Measurements from ENCODE around the gene EIF2S3.
A peak's percentile ranks its signal among the peaks of the same experiment; 100 is the strongest.
"Not testable (repeated sequence)": the region's sequence is repeated elsewhere in the genome, so short reads cannot be mapped to it uniquely, and the experiment has no call there.

Gene EIF2S3

DNA sequence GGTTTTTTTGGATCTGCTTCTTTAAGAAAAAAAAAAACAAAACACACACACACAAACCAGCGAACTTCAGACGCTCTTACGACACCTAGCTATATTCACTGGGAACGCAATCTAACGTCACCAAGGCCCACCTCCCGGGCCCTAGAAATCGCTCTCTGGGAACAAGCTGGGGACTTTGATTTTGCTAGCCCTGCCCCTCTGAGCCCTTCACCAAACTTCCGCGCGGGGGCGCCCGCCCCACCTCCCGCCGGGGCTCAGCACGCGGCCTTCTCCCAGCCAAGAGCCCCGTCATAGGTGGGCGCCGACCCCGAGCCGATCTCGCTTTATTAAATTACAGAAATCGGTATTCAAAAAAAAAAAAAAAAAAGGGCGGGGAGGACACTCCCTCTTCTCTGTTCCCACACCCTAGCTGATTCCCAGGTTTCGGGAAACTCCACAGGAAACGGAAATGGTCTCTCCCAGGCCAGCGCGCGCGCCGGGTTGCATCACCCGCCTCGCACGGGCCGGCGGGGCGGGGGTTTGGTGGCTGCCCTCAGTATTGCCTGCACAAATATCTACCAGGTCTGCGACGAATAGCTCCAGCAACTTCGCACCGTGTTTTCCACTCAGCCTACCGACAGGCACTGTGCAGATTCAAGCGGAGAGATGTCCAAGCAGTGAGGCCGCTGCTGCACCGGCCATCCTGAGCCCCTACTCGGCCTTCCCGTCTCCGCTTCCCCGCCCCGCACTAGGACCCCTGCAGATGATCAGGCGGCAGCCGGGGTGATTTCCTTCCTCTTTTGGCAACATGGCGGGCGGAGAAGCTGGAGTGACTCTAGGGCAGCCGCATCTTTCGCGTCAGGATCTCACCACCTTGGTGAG lies at the start of gene EIF2S3:
Gene EIF2S3 (plus strand): TSS at position 775 of the 861 bp plus-strand sequence. CDS start 13 bp downstream, at position 788.
- peak; percentile 92 for DNase-seq (ENCODE audit: low read depth)

DNA sequence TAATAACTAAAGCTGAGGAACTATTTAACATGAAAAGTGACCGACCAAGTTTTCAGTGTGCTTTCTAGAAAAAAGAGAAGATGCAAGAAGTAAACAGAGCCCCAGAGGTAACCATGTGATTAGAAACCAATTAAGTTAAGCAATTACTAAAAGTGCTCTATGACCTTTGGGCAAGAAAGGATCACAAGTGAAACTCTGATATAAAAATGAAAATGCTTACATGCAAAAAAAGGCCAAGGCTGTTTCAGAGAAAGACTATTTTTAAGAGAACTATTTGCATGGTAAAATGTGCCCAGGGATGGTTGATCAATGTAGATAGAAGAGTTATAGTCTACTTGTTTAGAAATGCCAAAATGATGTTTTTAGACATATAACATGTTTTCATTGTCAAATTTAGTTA lies 49.7 kb upstream of the EIF2S3 start:
- DNase-seq (ENCODE audit: low read depth): no peak

DNA sequence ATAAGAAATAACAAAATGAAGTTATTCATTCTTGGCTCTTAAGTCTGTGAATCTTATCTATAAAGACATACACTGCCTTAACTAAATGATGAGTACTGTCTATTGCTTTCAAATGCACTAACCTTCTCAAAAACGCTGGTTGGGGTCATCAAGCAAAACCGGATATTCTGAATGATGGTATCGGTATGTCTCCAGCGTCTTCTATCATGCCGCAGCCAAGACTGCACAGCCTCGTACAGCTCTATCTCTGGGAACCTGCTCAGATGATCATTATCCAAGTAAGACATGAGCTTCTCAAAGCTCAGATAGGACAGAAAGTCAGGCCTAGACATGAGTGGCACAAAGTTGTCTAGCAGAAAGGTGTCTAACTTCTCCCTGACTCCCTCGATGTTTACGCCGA lies 48.9 kb upstream of the EIF2S3 start:
- no peak for DNase-seq (ENCODE audit: low read depth)

DNA sequence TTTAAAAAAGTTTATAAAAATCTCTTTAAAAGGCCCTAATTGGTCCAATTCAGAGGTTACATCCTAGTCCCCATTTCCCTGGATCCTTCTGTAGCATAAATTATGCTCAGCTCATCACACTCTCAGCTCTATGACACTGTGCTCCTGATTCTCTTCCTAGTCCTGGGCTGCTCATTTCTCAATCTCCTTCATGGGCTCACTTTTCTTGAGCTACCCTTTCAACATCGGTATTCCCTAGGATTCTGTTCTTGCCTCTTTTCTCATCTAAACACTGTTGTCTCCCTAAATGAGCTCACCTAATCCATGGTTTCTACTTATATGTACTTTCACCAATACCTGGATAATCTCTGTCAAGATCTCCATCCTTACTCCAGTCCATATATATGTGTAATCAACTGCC lies 42.5 kb upstream of the EIF2S3 start:
- DNase-seq (ENCODE audit: low read depth): no peak

DNA sequence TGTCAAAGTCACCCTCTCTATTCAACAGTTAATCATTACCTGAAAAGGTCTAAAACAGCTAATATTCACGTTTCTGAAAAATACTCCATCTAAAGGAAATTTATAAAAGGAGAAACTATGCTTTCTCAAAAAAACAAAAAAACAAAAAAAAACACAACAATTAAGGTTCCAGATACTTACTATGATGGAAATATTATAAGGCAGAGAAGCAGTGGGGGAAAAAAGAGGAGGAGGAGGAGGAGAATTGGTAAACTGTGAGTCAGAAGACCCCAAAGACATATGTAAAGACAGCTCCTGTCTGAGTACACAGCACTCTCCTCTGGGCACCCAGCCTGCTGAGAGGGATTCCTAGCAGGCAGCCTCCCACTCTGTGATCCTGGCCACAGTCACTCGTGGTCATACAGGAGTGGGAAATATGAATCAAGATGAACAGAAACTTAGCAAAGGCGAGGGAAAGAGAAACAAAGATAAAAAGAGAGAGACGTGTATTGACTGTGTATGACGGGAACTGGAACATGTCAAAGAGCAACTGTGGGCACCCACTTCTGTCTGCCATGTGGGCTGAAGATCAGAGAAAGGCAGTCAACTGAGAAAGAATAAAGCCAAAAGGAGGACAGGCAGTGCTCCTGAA lies 40.3 kb upstream of the EIF2S3 start:
- DNase-seq (ENCODE audit: low read depth): no peak

DNA sequence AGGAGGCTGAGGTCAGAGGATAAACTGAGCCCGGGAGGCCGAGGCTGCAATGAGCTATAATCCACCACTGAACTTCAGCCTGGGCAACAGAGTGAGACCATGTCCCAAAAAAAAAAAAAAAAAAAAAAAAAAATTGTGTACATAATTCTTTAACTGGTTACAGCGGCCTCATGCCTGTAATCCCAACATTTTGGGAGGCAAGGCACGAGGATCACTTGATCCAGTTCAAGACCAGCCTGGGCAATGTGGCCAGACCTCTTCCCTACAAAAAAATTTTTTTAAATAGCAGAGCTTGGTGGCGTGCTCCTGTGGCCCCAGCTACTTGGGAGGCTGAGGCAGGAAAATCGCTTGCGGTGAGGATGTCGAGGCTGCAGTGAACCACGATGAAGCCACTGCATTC lies 37.1 kb upstream of the EIF2S3 start:
- no peak for DNase-seq (ENCODE audit: low read depth)

DNA sequence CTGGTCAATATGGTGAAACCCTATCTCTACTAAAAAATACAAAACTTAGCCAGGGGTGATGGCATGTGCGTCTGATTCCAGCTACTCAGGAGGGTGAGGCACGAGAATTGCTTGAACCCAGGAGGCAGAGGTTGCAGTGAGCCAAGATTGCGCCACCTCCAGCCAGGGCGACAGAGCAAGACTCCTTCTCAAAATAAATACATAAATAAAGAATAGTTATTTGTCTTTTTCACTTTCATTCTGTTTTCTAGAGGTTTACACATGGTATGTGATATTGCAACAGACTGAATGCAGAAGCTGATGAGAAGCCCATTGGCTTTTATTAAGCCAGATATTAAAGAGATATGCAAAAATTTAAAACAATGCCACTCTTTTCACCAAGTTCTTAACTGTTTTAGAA lies 35.9 kb upstream of the EIF2S3 start:
- no peak for DNase-seq (ENCODE audit: low read depth)

DNA sequence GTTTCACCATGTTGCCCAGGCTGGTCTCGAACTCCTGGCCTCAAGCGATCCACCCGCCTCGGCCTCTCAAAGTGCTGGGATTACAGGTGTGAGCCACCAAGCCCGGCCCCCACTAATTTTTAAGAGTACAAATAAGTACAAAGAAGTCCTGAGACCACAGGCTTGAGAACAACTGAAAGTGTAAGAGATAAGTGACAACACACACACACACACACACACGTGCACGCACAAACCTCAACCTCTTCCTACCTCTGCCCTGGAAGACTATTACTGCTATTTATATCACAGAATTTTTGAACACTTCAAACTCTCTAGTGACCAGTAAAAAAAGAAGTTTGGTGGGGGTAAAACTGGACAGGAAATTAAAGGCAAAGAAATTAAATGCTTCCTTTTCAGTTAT lies 35.3 kb upstream of the EIF2S3 start:
- DNase-seq (ENCODE audit: low read depth): no peak

DNA sequence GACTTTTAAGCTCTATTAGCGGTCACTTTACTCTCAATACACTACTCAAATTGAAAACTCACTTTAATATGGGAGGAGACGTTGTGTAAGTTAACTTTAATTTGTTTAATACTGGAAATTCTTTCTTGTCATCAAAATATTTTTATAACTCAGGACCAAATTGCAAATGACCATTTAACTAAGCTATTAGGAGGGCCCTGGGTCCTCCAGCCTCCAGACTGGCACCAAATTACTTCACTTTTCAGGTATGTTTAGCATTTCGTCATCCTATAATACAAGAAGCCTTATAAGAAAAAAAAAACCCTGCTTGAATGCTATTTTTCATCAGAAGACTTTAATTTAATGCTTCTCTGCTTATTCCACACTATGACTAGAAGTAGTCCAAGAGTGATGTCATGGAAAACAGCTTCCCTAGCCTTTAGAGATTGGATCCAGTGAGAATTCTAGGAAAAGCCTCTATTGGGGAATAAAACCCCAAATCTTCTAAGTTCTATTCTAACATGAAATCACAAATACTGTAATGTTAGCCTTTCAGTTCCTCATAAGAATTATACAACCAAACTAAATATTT lies 34.4 kb upstream of the EIF2S3 start:
- no peak for DNase-seq (ENCODE audit: low read depth)

DNA sequence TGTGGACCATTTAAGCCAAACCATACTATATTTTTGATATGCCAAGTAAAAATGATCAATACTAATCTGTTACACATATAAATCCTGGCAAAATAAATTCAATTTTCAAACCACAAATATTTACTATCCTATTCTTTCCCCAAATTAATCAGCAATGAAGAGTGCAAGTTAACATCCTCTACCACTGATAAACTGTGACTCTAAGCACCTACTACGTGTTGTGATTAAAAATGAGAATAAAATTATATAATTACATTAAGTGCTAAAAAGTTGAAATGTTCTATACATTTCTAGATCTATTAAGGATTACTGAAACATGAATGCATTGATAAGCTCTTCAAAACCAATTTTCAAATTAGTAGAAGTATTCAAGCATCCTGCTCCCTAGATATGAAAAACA lies 31.2 kb upstream of the EIF2S3 start:
- DNase-seq (ENCODE audit: low read depth): no peak

DNA sequence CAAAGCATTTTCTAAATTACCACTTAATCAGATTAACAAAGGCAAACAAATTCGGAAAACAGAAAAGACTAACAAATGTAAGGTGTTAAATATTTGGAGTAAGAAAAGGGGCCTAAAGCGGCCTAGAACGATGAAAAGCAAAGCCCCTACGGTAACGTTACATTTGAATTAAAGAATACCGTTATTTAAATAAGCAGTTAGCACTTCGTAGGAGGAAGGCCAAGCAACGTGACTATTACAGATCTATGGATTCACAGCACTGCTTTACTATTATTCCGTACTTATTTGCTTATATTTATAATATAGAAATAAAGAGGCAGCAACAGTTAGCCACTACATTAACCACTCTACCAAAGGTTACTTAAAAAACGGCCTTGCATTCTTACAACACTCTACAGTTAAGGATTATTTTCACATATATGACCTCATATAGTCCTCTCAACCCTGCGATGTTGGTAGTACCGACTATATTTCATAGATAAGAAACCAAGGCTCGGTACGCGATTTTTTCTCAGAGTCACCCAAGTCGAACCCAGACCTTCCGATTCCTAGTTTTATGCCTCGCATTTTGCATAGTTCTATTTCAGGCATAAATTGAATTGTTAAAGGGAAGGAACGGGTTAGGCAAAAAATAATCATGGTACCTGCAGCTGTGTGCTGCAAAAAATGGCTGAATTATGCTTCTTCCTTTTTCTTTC lies 30.6 kb upstream of the EIF2S3 start:
- DNase-seq (ENCODE audit: low read depth): peak; percentile 41

DNA sequence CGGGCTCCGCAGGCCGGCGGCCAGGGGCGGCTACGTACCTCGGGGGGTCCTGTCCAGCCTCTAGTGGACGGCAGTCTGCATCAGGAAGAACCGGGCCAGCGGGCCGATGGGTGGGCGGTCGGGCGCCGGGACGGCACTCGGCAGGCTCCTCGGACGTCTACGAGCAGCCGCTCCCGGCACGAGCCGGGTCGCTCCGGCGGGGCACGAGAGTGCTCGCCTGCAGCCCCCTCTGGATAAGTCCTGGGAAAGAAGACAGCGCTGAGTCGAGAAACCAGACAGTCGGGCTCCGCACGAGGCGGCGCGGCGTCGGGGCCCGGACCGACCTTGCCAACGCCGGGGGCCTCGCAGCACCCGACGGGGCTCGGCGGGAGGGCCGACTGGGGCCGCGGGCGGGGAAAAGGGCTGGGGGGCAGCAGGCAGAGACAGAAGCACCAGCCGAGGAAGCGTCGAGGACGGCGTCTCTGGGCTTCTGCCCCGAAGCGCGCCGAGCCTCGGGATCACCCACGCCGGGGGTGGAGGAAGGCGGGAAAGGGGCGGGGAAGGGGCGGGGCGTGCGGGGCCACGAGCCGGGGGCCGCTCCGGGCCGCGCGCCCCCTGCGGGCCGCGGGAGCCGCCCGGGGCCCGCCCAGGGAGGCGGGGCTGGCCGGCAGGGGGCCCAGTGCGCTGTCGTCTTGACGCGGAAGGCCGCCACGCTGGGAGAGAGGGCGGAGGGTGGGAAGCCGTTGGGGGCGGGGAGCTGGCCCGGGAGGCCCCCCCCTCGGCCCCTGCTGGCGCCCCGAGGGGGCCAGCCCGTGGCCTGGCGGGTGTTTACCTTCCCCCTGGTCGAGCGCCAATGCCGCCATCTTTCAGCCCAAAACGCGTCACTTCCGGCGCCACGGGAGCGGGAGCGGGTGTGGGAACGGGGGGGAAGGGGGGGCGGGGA lies 29.7 kb upstream of the EIF2S3 start:
- DNase-seq (ENCODE audit: low read depth): peak; percentile 89

DNA sequence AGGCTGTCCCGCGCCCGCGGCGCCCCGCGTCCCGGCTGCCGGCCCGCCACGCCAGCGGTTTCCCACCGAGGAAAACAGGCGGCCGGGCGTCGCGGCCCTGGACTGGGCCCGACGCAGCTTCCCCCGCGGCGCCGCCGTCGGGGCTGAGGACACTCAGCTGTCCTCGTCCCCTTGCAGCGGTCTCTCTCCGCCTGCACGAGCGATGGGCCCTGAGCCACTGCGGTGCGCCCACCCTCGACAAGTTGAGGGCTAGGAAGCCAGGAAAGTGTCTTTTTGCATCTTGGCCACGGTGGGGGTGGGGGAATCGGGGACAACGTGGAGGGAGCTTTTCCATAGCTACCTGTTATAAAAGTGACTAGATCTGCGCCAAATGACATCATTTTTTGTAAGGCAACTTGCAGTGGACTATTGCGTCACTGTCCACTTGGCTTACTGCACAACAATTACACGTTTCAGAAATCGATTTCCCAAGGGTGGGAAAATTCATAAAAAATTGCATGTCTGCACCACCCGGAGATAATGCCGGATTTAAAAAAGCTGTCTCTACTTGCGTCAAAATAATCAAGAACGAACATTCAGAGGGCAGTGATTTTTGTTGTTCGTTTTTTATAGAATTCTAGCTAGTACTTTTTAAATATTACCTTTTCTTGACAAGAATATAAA lies 28.9 kb upstream of the EIF2S3 start:
- DNase-seq (ENCODE audit: low read depth): peak; percentile 60

DNA sequence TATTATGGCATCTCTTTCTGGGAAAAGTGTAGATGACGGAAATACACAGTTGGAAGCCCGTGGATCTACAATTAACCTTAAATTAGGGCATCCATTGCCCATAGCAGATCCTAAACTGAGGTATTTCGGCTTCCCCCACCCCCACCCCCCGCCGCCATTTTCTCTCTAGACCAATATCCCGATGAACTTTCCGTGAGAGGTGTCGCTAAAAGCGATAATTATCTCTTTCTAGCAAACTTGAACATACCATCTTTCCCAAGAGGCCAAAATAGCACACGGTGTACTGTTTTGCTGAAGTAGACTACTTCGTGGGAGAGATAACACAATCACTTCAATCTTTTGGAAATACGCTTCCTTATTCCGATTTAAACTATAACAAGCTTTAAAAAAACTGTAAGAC lies 28.3 kb upstream of the EIF2S3 start:
- no peak for DNase-seq (ENCODE audit: low read depth)

DNA sequence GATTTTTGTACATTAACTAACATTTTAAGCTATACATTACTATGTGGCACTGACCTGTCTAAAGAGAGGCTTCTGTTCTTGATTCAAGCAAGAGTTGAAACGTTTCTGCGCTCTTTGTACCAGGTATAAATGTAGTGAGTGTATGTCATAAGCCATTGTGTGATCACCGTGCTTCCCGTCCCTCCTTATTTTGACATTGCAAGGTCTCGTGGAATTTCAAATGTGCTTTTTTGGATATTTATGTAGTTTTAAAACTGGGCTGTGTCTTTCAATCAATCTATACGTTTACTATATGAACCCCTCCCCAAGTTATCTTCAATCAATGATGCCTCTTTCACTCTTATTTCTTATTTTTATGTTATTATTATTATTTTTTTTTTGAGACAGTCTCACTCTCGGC lies 27.7 kb upstream of the EIF2S3 start, which contains the start of gene KLHL15:
Gene KLHL15 (minus strand): TSS at position 101 of the 400 bp plus-strand sequence. CDS start 20,493 bp downstream, outside the sequence.
- no peak for DNase-seq (ENCODE audit: low read depth)

DNA sequence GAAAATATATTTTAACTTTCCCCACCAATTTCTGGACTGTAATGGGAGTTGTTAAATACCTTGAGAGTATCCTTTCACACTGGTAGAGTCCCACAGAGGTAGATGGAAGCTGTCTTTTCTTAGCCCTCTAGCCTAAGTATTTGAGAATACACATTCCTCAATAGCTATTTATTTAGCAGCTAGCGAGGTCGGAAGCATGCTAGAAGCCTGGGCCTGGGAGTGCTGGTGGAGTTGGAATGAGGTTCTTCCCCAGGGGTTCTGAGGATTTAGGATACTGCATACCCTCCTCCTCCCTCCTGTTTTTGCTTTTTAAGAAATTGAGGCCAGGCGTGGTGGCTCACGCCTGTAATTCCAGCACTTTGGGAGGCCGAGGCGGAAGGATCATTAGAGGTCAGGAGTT lies 26.8 kb upstream of the EIF2S3 start:
- no peak for DNase-seq (ENCODE audit: low read depth)

DNA sequence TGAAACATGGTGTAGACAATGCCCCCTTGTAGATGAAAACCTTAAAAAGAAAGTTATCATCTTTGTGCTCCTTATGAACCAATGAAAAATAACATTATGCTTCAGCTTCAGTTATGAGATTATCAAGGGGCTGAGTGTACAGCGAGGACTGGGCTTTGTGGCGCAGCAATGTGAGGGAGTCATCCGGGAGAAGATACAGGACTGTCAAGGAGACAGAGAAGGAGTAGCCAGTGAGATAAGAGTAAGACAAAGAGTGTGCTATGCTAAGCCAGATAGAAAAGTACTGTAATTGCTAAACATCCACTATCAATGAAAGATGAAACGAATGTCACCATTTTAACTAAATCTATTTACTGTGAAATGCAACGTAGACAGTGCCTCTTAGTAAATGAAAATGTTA lies 24.2 kb upstream of the EIF2S3 start:
- DNase-seq (ENCODE audit: low read depth): no peak

DNA sequence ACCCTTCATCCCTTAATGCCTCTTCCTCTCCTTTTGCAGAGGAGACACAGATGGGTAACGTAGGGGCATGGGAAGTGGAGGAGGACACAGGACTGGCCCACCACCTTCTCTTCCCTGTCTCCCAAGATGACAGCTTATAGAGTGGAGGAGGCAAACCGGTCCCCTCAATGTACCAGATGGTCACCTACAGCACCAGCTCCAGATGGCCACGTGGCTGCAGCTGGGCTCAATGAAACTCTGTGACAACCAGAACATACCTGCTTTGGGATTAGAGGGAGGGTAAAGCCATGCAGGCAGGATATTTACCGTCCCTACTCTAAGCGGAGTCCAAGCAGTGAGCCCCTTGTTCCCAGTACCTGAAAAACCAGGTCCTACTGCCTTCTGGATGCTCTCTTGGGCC lies 20.3 kb upstream of the EIF2S3 start:
- DNase-seq (ENCODE audit: low read depth): no peak

DNA sequence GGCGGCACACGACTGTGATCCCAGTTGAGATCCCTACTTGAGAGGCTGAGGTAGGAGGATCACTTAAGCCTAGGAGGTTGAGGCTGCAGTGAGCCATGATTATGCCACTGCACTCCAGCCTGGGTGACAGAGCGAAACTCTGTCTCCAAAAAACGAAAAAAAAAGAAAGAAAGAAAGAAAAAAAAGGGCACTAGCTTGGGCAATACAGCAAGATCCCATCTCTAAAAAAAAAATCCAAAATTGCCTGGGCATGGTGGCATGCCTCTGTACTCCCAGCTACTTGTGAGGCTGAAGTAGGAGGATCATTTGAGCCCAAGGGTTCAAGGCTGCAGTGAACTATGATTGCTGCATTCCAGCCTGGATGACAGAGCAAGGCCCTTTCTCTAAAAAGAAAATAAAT lies 17.0 kb upstream of the EIF2S3 start:
- DNase-seq (ENCODE audit: low read depth): no peak

DNA sequence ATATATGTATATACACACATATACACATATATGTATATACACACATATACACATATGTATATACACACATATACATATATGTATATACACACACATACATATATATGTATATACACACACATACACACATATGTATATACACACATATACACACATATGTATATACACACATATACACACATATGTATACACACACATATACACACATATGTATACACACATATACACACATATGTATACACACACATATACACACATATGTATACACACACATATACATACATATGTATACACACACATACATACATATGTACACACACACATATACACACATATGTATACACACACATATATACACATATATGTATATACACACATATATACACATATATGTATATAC lies 8.7 kb upstream of the EIF2S3 start:
- DNase-seq (ENCODE audit: low read depth): not testable (repeated sequence)

DNA sequence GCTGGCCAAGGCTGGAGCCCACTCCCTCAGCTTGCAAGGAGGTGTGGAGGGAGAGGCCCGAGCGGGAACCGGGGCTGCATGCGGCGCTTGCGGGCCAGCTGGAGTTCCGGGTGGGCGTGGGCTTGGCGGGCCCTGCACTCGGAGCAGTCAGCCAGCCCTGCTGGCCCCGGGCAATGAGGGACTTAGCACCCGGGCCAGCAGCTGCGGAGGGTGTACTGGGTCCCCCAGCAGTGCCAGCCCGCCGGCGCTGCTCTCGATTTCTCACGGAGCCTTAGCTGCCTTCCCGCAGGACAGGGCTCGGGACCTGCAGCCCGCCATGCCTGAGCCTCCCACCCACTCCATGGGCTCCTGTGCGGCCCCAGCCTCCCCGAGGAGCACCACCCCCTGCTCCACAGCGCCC lies 5.1 kb upstream of the EIF2S3 start:
- not testable (repeated sequence) for DNase-seq (ENCODE audit: low read depth)
